Endodermal cell (in vitro differentiated cells): ENCODE measurements around the gene CIB4. TPM values are rescaled to one million over a fixed set of nuclear protein-coding genes. Genes with fewer than 3 reads are reported as not detected.

Experiments
- DNase-seq: peaks from one replicate; pipeline ENCODE4 v3.0.0-alpha.2; 2017
- H3K27ac ChIP-seq: 2 replicates; pipeline ENCODE4 v1.5.1; 2013; ENCODE audit warnings: mild to moderate bottlenecking, low read depth, low read length, moderate library complexity
- H3K27me3 ChIP-seq: 2 replicates; pipeline ENCODE4 v1.6.1; 2013; ENCODE audit warnings: mild to moderate bottlenecking, low read length, moderate library complexity; ENCODE audit not compliant: insufficient read depth, control insufficient read depth, poor library complexity, severe bottlenecking
- H3K36me3 ChIP-seq: 2 replicates; pipeline ENCODE4 v1.7.0; 2013; ENCODE audit warnings: mild to moderate bottlenecking, low read length, moderate library complexity; ENCODE audit not compliant: control insufficient read depth, insufficient read depth
- H3K4me1 ChIP-seq: one replicate; pipeline ENCODE4 v1.7.0; 2013; ENCODE audit warnings: low read length; ENCODE audit not compliant: control insufficient read depth, insufficient read depth
- H3K4me3 ChIP-seq: 2 replicates; pipeline ENCODE4 v1.5.1; 2013; ENCODE audit warnings: mild to moderate bottlenecking, low read length, moderate library complexity
- H3K9ac ChIP-seq: 2 replicates; pipeline ENCODE4 v1.6.1; 2013; ENCODE audit warnings: mild to moderate bottlenecking, low read length, moderate library complexity; ENCODE audit not compliant: poor library complexity, severe bottlenecking; ENCODE audit errors: extremely low read depth
- H3K9me3 ChIP-seq: 2 replicates; pipeline ENCODE4 v1.6.1; 2013; ENCODE audit warnings: mild to moderate bottlenecking, low read length, moderate library complexity; ENCODE audit not compliant: control insufficient read depth
- H3K27ac Mint-ChIP-seq: 2 replicates; pipeline ENCODE4 v1.8.0; 2020; ENCODE audit warnings: mixed read lengths
- H3K27me3 Mint-ChIP-seq: 2 replicates; pipeline ENCODE4 v1.8.0; 2021; ENCODE audit warnings: mild to moderate bottlenecking, mixed read lengths; ENCODE audit not compliant: insufficient read depth
- H3K36me3 Mint-ChIP-seq: 2 replicates; pipeline ENCODE4 v1.8.0; 2020; ENCODE audit warnings: low read depth, mixed read lengths
- H3K4me1 Mint-ChIP-seq: 2 replicates; pipeline ENCODE4 v1.8.0; 2020; ENCODE audit warnings: mixed read lengths
- H3K4me3 Mint-ChIP-seq: 2 replicates; pipeline ENCODE4 v1.8.0; 2020; ENCODE audit warnings: mild to moderate bottlenecking, moderate library complexity, mixed read lengths
- H3K9me3 Mint-ChIP-seq: 2 replicates; pipeline ENCODE4 v1.8.0; 2020; ENCODE audit warnings: mild to moderate bottlenecking, mixed read lengths
- WGBS, 2 experiments: methylation state at CpG; one replicate each; pipeline versions ENCODE4 v1.1.5 to v1.1.7; 2013; ENCODE audit warnings: missing lambda C conversion rate in 2 of 2, mixed read lengths in 1 of 2; ENCODE audit not compliant: insufficient coverage in 1 of 2, insufficient read length in 1 of 2; 5-methylcytosine and 5-hydroxymethylcytosine counted together
- total RNA-seq, 2 donors: library from RNA; stranded (reverse); fragmentation: NEBNext Ultra II Directional in 1 of 2; extraction: Animal tissue kit (Norgen Biotek cat#: 25700) in 1 of 2; gene quantifications; 2 replicates in 1 of 2; 3 replicates in 1 of 2; pipeline ENCODE4 v1.2.1, GENCODE V29; 2021
- TF ChIP-seq, protein P1 (sequence below): fragments of 200-600 bp; sonication (generic); conservative IDR thresholded peaks from 2 replicates; pipeline ENCODE4 v1.5.0; 2021; ENCODE audit warnings: antibody characterized with exemption, mild to moderate bottlenecking

CIB4 gene
- total RNA-seq, 2 donors from 2014 or later, result not detected

DNA sequence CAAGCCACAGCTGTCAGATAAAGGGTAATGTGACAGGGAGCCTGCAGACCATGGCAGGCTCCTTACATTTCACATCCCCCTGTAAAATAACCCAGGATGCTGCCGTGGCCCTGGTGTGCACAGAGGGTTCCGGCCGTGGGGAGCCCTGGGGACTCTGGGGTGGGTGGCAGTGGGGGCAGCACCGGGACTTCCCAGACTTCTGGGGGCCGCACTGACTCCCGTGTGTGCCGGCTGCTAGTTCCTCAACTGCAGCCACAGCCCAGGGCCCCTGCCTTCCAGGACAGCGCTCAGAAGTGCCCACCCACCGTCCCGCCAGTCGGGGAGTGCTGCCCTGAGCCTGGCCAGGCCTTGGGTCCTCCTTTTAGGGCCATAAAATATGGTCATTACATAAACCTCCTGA, 56.5 kb downstream of the CIB4 start:
- no peaks in the 10 kb centered on the region for H3K4me1 Mint-ChIP-seq
- Histone ChIP-seq H3K4me1 (no peaks in the 10 kb centered on the region), H3K36me3 (no peaks in the 10 kb centered on the region), H3K4me3 (no peak overlapping the region), H3K27me3 (peaks cover 20% of the 10 kb centered on the region), H3K27ac (no peak overlapping the region), H3K9ac (no peak overlapping the region), H3K9me3 (no peaks in the 10 kb centered on the region)
- H3K27ac Mint-ChIP-seq, result no peak overlapping the region
- TF ChIP-seq, protein P1, sequence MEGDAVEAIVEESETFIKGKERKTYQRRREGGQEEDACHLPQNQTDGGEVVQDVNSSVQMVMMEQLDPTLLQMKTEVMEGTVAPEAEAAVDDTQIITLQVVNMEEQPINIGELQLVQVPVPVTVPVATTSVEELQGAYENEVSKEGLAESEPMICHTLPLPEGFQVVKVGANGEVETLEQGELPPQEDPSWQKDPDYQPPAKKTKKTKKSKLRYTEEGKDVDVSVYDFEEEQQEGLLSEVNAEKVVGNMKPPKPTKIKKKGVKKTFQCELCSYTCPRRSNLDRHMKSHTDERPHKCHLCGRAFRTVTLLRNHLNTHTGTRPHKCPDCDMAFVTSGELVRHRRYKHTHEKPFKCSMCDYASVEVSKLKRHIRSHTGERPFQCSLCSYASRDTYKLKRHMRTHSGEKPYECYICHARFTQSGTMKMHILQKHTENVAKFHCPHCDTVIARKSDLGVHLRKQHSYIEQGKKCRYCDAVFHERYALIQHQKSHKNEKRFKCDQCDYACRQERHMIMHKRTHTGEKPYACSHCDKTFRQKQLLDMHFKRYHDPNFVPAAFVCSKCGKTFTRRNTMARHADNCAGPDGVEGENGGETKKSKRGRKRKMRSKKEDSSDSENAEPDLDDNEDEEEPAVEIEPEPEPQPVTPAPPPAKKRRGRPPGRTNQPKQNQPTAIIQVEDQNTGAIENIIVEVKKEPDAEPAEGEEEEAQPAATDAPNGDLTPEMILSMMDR, result no peak
- no peak overlapping the region for H3K4me3 Mint-ChIP-seq
- H3K9me3 Mint-ChIP-seq, result no peaks in the 10 kb centered on the region
- peaks cover 21% of the 10 kb centered on the region for H3K27me3 Mint-ChIP-seq
- WGBS, 2 experiments, result 92 to 100% methylated on average over 4 to 11 of the region's 11 CpGs
- no peak for DNase-seq
- H3K36me3 Mint-ChIP-seq, result no peaks in the 10 kb centered on the region

- no peak for DNase-seq
- Histone ChIP-seq H3K4me3 (no peak overlapping the region), H3K27me3 (peaks cover 15% of the 10 kb centered on the region), H3K4me1 (no peaks in the 10 kb centered on the region), H3K27ac (no peak overlapping the region), H3K9ac (no peak overlapping the region), H3K9me3 (no peaks in the 10 kb centered on the region), H3K36me3 (no peaks in the 10 kb centered on the region)
- Mint-ChIP-seq H3K4me3 (no peak overlapping the region), H3K36me3 (no peaks in the 10 kb centered on the region), H3K27me3 (peaks cover 19% of the 10 kb centered on the region), H3K27ac (no peak overlapping the region), H3K4me1 (no peaks in the 10 kb centered on the region), H3K9me3 (no peaks in the 10 kb centered on the region)
- 94 to 100% methylated on average over 1 to 4 of the region's 4 CpGs for WGBS, 2 experiments
- TF ChIP-seq, protein P1, result no peak
These were observed 57.0 kb downstream of the CIB4 start for GRCh38 chr2:26584191-26584590.

DNA sequence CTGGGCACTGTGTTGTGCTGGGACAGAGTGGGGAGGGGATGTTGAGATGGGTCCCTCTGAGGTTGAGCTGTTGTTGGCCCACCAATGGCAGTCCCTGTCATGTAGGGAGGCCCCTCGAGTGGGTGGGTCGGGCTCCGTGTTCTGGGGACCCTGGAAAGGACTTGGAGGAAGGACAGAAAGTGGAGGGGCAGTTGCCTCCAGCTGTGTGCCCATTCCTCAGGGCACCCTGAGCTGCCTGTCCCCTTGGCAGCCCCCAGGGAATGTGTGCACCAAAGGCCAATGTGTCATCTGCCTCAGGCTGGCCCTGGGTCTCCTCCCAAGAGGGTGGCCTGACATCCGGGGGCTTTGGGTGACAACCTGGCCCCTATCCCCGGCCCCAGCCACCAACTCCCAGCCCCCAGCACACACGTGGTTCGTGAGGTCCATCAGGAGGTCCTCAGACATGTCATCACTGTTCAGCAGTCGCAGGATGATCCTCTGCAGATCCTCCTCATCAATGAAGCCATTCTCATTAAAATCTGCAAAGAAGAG, 57.7 kb downstream of the CIB4 start:
- Histone ChIP-seq H3K9ac (no peak overlapping the region), H3K4me1 (no peaks in the 10 kb centered on the region), H3K9me3 (no peaks in the 10 kb centered on the region), H3K36me3 (no peaks in the 10 kb centered on the region), H3K27ac (no peak overlapping the region), H3K27me3 (peaks cover 13% of the 10 kb centered on the region), H3K4me3 (no peak overlapping the region)
- TF ChIP-seq, protein P1, result no peak
- H3K27ac Mint-ChIP-seq, result no peak overlapping the region
- no peaks in the 10 kb centered on the region for H3K36me3 Mint-ChIP-seq
- no peaks in the 10 kb centered on the region for H3K9me3 Mint-ChIP-seq
- 79 to 87% methylated on average over 4 to 8 of the region's 8 CpGs for WGBS, 2 experiments
- H3K4me3 Mint-ChIP-seq, result no peak overlapping the region
- H3K4me1 Mint-ChIP-seq, result peaks cover 3% of the 10 kb centered on the region
- peaks cover 22% of the 10 kb centered on the region for H3K27me3 Mint-ChIP-seq
- DNase-seq, result peak; percentile 22
